NB4 (cell line): ENCODE data around the gene CBX3.

Experiments
- CTCF ChIP-seq: IDR thresholded peaks from one replicate; pipeline ENCODE4 v1.5.1; 2012; ENCODE audit warnings: low read depth, low read length
- MAX ChIP-seq: IDR thresholded peaks from 2 replicates; pipeline ENCODE4 v1.6.1; 2011; ENCODE audit warnings: low read depth, low read length
- POLR2A ChIP-seq: IDR thresholded peaks from 2 replicates; pipeline ENCODE4 v1.6.1; 2011; ENCODE audit warnings: mild to moderate bottlenecking; ENCODE audit not compliant: insufficient read length; ENCODE audit errors: extremely low read depth

GRCh38 chr7:26203016-26203415 is 1.5 kb downstream of the CBX3 start:
- TF ChIP-seq MAX, result no peak
- no peak for TF ChIP-seq CTCF
- TF ChIP-seq POLR2A, result no peak
